Ovary (tissue), 3 donors: ENCODE data around the gene DEFB124.

Experiments
- POLR2A ChIP-seq: fragments of 450-650 bp; IDR thresholded peaks from one replicate; pipeline ENCODE4 v1.6.1; 2017; ENCODE audit warnings: antibody characterized with exemption, mild to moderate bottlenecking, moderate library complexity
- TF ChIP-seq, protein P1 (sequence below), 3 donors: fragments of 450-650 bp in 2 of 3; fragments of 200-600 bp in 1 of 3; IDR thresholded peaks; one replicate each; pipeline versions ENCODE4 v1.5.1 to v1.8.0; 2016 to 2022; ENCODE audit warnings: antibody characterized with exemption in 3 of 3, mild to moderate bottlenecking in 1 of 3
- donor health status: DM: no; HTN: no; CAD: no.

DNA sequence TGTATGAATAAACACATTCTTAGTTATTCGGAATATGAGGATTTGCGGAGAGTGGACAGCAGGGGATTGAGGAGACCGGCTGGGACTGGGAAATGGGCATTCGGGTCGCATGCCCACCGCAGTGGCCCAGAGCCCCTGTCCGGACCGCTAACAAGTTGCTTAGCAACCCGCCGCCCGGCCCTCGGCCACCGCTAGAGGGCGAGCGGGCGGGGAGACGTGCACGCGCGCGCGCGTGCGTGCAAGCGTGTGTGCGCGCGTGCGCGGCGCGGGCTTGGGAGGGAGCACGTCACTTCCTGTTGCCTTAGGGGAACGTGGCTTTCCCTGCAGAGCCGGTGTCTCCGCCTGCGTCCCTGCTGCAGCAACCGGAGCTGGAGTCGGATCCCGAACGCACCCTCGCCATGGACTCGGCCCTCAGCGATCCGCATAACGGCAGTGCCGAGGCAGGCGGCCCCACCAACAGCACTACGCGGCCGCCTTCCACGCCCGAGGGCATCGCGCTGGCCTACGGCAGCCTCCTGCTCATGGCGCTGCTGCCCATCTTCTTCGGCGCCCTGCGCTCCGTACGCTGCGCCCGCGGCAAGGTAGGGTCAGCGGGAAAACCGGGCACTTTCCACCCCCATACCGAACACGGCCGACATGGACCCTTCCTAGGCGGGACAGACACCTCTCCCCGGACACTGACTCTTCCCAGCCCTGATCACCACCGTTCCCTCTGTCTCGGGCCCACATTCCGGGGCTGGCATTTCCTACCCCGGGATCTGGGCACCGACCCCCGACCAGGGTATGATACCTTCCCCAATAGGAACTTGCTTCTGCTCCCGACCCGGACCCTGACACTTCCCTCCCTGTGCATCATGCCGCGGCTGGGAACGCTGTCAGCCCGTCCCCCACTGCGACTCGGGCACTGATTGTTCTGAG lies 39.5 kb upstream of the DEFB124 start, which contains the start of gene HM13:
- TF ChIP-seq, protein P1, sequence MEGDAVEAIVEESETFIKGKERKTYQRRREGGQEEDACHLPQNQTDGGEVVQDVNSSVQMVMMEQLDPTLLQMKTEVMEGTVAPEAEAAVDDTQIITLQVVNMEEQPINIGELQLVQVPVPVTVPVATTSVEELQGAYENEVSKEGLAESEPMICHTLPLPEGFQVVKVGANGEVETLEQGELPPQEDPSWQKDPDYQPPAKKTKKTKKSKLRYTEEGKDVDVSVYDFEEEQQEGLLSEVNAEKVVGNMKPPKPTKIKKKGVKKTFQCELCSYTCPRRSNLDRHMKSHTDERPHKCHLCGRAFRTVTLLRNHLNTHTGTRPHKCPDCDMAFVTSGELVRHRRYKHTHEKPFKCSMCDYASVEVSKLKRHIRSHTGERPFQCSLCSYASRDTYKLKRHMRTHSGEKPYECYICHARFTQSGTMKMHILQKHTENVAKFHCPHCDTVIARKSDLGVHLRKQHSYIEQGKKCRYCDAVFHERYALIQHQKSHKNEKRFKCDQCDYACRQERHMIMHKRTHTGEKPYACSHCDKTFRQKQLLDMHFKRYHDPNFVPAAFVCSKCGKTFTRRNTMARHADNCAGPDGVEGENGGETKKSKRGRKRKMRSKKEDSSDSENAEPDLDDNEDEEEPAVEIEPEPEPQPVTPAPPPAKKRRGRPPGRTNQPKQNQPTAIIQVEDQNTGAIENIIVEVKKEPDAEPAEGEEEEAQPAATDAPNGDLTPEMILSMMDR (IDR thresholded peaks at IDR 0.05) = peak; percentile 96 to 98 (median 96)
- TF ChIP-seq POLR2A = peak; percentile 70
